Esophagus muscularis mucosa (tissue), 4 donors: ENCODE results near the gene FLNA. TPM values are rescaled to one million over a fixed set of nuclear protein-coding genes. Genes with fewer than 3 reads are reported as not detected.

Source experiments
- DNase-seq: peaks from one replicate; pipeline ENCODE4 v3.0.0-alpha.2; 2017; ENCODE audit errors: extremely low spot score
- H3K27ac ChIP-seq, 4 donors: fragments of 200-600 bp; sonication (generic); replicated peaks in 1 of 4; 1 replicate in 3 of 4; 2 replicates in 1 of 4; pipeline ENCODE4 v1.5.1; 2016 to 2019; ENCODE audit warnings: mild to moderate bottlenecking in 1 of 4
- H3K27me3 ChIP-seq, 4 donors: fragments of 200-600 bp; sonication (generic); one replicate each; pipeline versions ENCODE4 v1.5.1 to v1.6.0; 2016 to 2019
- H3K36me3 ChIP-seq, 4 donors: fragments of 200-600 bp; sonication (generic); one replicate each; pipeline ENCODE4 v1.5.1; 2016 to 2019
- H3K4me1 ChIP-seq, 4 donors: fragments of 200-600 bp; sonication (generic); one replicate each; pipeline ENCODE4 v1.5.1; 2016 to 2019
- H3K4me3 ChIP-seq, 4 donors: fragments of 200-600 bp; sonication (generic); 1 replicate in 2 of 4; 2 replicates in 2 of 4; pipeline ENCODE4 v1.5.1; 2016 to 2019; ENCODE audit warnings: mild to moderate bottlenecking in 4 of 4, moderate library complexity in 1 of 4
- H3K9me3 ChIP-seq, 4 donors: fragments of 200-600 bp; sonication (generic); 1 replicate in 3 of 4; 2 replicates in 1 of 4; pipeline ENCODE4 v1.5.1; 2016 to 2019
- CTCF ChIP-seq, 3 experiments: fragments of 200-600 bp in 2 of 3; fragments of 450-650 bp in 1 of 3; sonication (generic) in 2 of 3; IDR thresholded peaks; one replicate each; pipeline ENCODE4 v1.5.1; 2017 to 2019; ENCODE audit warnings: antibody characterized with exemption in 3 of 3, mild to moderate bottlenecking in 2 of 3, moderate library complexity in 1 of 3
- EP300 ChIP-seq: sonication (generic); formaldehyde crosslinking; IDR thresholded peaks from one replicate; pipeline ENCODE4 v1.6.1; 2017; ENCODE audit warnings: antibody characterized with exemption
- POLR2A ChIP-seq: fragments of 450-650 bp; IDR thresholded peaks from one replicate; pipeline ENCODE4 v1.6.1; 2017; ENCODE audit warnings: antibody characterized with exemption, moderate library complexity, mild to moderate bottlenecking, low read depth
- POLR2AphosphoS5 ChIP-seq, 2 donors: sonication (generic); formaldehyde crosslinking; IDR thresholded peaks; one replicate each; pipeline ENCODE4 v1.6.1; 2017; ENCODE audit warnings: antibody characterized with exemption in 2 of 2
- WGBS: methylation state at CpG from one replicate; pipeline ENCODE4 v1.1.5; 2018; 5-methylcytosine and 5-hydroxymethylcytosine counted together
- intact Hi-C: fragments of 100-400 bp; cut with DNase I; formaldehyde crosslinking; loops from one replicate; pipeline ENCODE4 v1.15.1; 2023
- total RNA-seq, 4 donors: library from RNA; depleted of rRNA; stranded (reverse); fragments of >200 nt; gene quantifications; one replicate each; pipeline versions ENCODE4 v1.1.0 to v1.2.1, GENCODE V29; 2016

The FLNA gene
- total RNA-seq, 4 donors from 2014 or later, result 8,941 to 16,544 (median 12,362) TPM

- intact Hi-C loops, result no loop called here
These were observed 2.6 kb downstream of the FLNA start for GRCh38 chrX:154371789-154372300.

GRCh38 chrX:154371017-154371788, 3.2 kb downstream of the FLNA start:
- 48% methylated on average over 33 of the region's 77 CpGs for WGBS
- intact Hi-C loops, result no loop called here

More at GRCh38 chrX:154371789-154372300, 2.6 kb downstream of the FLNA start:
- WGBS, result 39% methylated on average over 19 of the region's 43 CpGs
- TF ChIP-seq CTCF (IDR thresholded peaks at IDR 0.05) (no peak), POLR2AphosphoS5 (IDR thresholded peaks at IDR 0.05) (no peak), EP300 (no peak), POLR2A (no peak)
- Histone ChIP-seq H3K4me3 (peak overlapping the region; percentile 67 to 75 (median 74)), H3K27ac (peak overlapping the region; percentile 96 to 97 (median 97)), H3K4me1 (peaks cover 27 to 49% (median 42%) of the 10 kb centered on the region in 4 donors), H3K36me3 (peaks cover 13 to 32% (median 20%) of the 10 kb centered on the region in 4 donors), H3K9me3 (no peaks in the 10 kb centered on the region), H3K27me3 (no peaks in the 10 kb centered on the region)
- DNase-seq, result no peak

GRCh38 chrX:154370300-154371016, 4.0 kb downstream of the FLNA start:
- H3K36me3 ChIP-seq, result peaks cover 21 to 45% (median 34%) of the 10 kb centered on the region in 4 donors
- peak overlapping the region; percentile 67 to 75 (median 74) for H3K4me3 ChIP-seq
- peak overlapping the region; percentile 96 to 97 (median 97) for H3K27ac ChIP-seq
- H3K9me3 ChIP-seq, result no peaks in the 10 kb centered on the region
- TF ChIP-seq POLR2A (no peak), CTCF (IDR thresholded peaks at IDR 0.05) (no peak), EP300 (no peak), POLR2AphosphoS5 (IDR thresholded peaks at IDR 0.05) (no peak)
- H3K4me1 ChIP-seq, result peaks cover 40 to 57% (median 49%) of the 10 kb centered on the region in 4 donors
- intact Hi-C loops, result no loop called here
- DNase-seq, result no peak
- WGBS, result 39% methylated on average over 6 of the region's 63 CpGs
- no peaks in the 10 kb centered on the region for H3K27me3 ChIP-seq

More at GRCh38 chrX:154371017-154371788, 3.2 kb downstream of the FLNA start:
- DNase-seq, result peak; percentile 97
- Histone ChIP-seq H3K27ac (peak overlapping the region; percentile 96 to 97 (median 97)), H3K4me1 (peaks cover 33 to 50% (median 44%) of the 10 kb centered on the region in 4 donors), H3K36me3 (peaks cover 19 to 38% (median 27%) of the 10 kb centered on the region in 4 donors), H3K9me3 (no peaks in the 10 kb centered on the region), H3K4me3 (peak overlapping the region; percentile 67 to 75 (median 74)), H3K27me3 (no peaks in the 10 kb centered on the region)
- peak in 1 of 2 donors; percentile 90 for TF ChIP-seq POLR2AphosphoS5 (IDR thresholded peaks at IDR 0.05)
- peak; percentile 93 for TF ChIP-seq POLR2A
- no peak for TF ChIP-seq CTCF (IDR thresholded peaks at IDR 0.05)
- TF ChIP-seq EP300, result no peak

- H3K27ac ChIP-seq, result peak overlapping the region; percentile 96 to 97 (median 97)
- TF ChIP-seq POLR2A (no peak), POLR2AphosphoS5 (IDR thresholded peaks at IDR 0.05) (peak in 1 of 2 donors; percentile 80)
- no peaks in the 10 kb centered on the region for H3K27me3 ChIP-seq
- peaks cover 40 to 62% (median 57%) of the 10 kb centered on the region in 4 donors for H3K4me1 ChIP-seq
- peak overlapping the region; percentile 67 to 75 (median 74) for H3K4me3 ChIP-seq
- intact Hi-C loops, result no loop called here
- H3K9me3 ChIP-seq, result no peaks in the 10 kb centered on the region
- peaks cover 23 to 53% (median 42%) of the 10 kb centered on the region in 4 donors for H3K36me3 ChIP-seq
- DNase-seq, result peak; percentile 93
- WGBS, result 33% methylated on average over 10 of the region's 13 CpGs
These were observed 4.8 kb downstream of the FLNA start for GRCh38 chrX:154369449-154370299.
